Karpas-422 (cell line): ENCODE data around the gene SULT1A2. TPM values are rescaled to one million over a fixed set of nuclear protein-coding genes. Genes with fewer than 3 reads are reported as not detected.

Experiments used
- total RNA-seq: library from RNA; depleted of rRNA; stranded (reverse); fragments of >200 nt; shearing (Covaris generic); gene quantifications from 2 replicates; pipeline ENCODE4 v1.2.3, GENCODE V29; 2014; ENCODE audit warnings: low replicate concordance; rRNA removed

Gene SULT1A2
- total RNA-seq, 1 experiment from 2014 or later: 16.1 TPM

Other genes with a start within 250 kb of the SULT1A2 start
- gene NPIPB6, start 233.5 kb downstream of the SULT1A2 start, total RNA-seq: 0.47 and 8.3 TPM in 2 replicates
- gene EIF3CL, start 193.2 kb downstream of the SULT1A2 start, total RNA-seq: 118 and 148 TPM in 2 replicates
- not detected in 2 replicates for gene NPIPB7, start 124.7 kb downstream of the SULT1A2 start, total RNA-seq
- gene CLN3, start 105.0 kb downstream of the SULT1A2 start, total RNA-seq: 14.3 and 30.7 TPM in 2 replicates
- 0.18 and 0.41 TPM in 2 replicates for gene APOBR, start 102.4 kb downstream of the SULT1A2 start, total RNA-seq
- not detected in 2 replicates for gene IL27, start 90.2 kb downstream of the SULT1A2 start, total RNA-seq
- gene NUPR1, start 58.1 kb downstream of the SULT1A2 start, total RNA-seq: not detected in 2 replicates
- 44.7 and 70.5 TPM in 2 replicates for gene SGF29, start 43.1 kb downstream of the SULT1A2 start, total RNA-seq
- gene SULT1A1, start 13.0 kb upstream of the SULT1A2 start, total RNA-seq: 122 and 179 TPM in 2 replicates
- 1.9 and 4.5 TPM in 2 replicates for gene NPIPB8, start 41.0 kb upstream of the SULT1A2 start, total RNA-seq
- 188 and 459 TPM in 2 replicates for gene EIF3C, start 114.4 kb upstream of the SULT1A2 start, total RNA-seq
- 1.6 and 4.3 TPM in 2 replicates for gene NPIPB9, start 154.7 kb upstream of the SULT1A2 start, total RNA-seq
- 116 and 162 TPM in 2 replicates for gene ATXN2L, start 225.9 kb upstream of the SULT1A2 start, total RNA-seq
- gene TUFM, start 249.3 kb upstream of the SULT1A2 start, total RNA-seq: 161 and 250 TPM in 2 replicates